ENCODE data around the gene FARP1.

FARP1 gene

GRCh38 chr13:98134901-98135300, 8.0 kb upstream of the FARP1 start:
- no peak for DNase-seq

- DNase-seq: no peak
Observed at GRCh38 chr13:98141091-98141490, 1.8 kb upstream of the FARP1 start.

- peak; percentile 73 for DNase-seq
Observed at GRCh38 chr13:98141509-98142379, 1.1 kb upstream of the FARP1 start.

GRCh38 chr13:98143157-98143553, 261 bp downstream of the FARP1 start:
- DNase-seq: peak; percentile 81

- no peak for DNase-seq
Observed at GRCh38 chr13:98143601-98144026, 720 bp downstream of the FARP1 start.

- peak; percentile 55 for DNase-seq
Observed at GRCh38 chr13:98144027-98144741, 1.3 kb downstream of the FARP1 start.

- DNase-seq: peak; percentile 65
Observed at GRCh38 chr13:98144801-98145350, 2.0 kb downstream of the FARP1 start.

GRCh38 chr13:98147521-98147920, 4.6 kb downstream of the FARP1 start:
- DNase-seq: no peak

- no peak for DNase-seq
Observed at GRCh38 chr13:98150832-98151479, 8.1 kb downstream of the FARP1 start.

GRCh38 chr13:98155475-98156109, 12.7 kb downstream of the FARP1 start:
- DNase-seq: no peak

GRCh38 chr13:98156259-98156658, 13.4 kb downstream of the FARP1 start:
- DNase-seq: no peak

- DNase-seq: no peak
Observed at GRCh38 chr13:98157188-98157587, 14.3 kb downstream of the FARP1 start.

- no peak for DNase-seq
Observed at GRCh38 chr13:98157609-98158008, 14.7 kb downstream of the FARP1 start.

- DNase-seq: no peak
Observed at GRCh38 chr13:98158172-98158899, 15.4 kb downstream of the FARP1 start.

GRCh38 chr13:98162935-98163334, 20.0 kb downstream of the FARP1 start:
- DNase-seq: no peak

GRCh38 chr13:98169331-98169730, 26.4 kb downstream of the FARP1 start:
- no peak for DNase-seq

GRCh38 chr13:98171900-98172589, 29.2 kb downstream of the FARP1 start:
- DNase-seq: no peak

- no peak for DNase-seq
Observed at GRCh38 chr13:98172590-98173422, 29.9 kb downstream of the FARP1 start.

GRCh38 chr13:98173431-98174152, 30.7 kb downstream of the FARP1 start:
- no peak for DNase-seq

- DNase-seq: peak; percentile 24
Observed at GRCh38 chr13:98174307-98174706, 31.4 kb downstream of the FARP1 start.

Measured in NCI-H1092 treated with DMSO at 0.1 percent for 48 hours (cell line).